RWPE2 (cell line): ENCODE data around the gene SSBP1.
A peak's percentile ranks its signal among the peaks of the same experiment; 100 is the strongest.
"Not testable (repeated sequence)": the region's sequence is repeated elsewhere in the genome, so short reads cannot be mapped to it uniquely, and the experiment has no call there.

Source experiments
- ATAC-seq: fragments of 200-7000 bp; cut with Tn5 transposase; 3 replicates; pipeline ENCODE4 v1.9.1; 2021; ENCODE audit warnings: low read depth
- DNase-seq: peaks from one replicate; pipeline ENCODE4 v3.0.0-alpha.2; 2020; ENCODE audit warnings: low spot score
- H3K27ac ChIP-seq: fragments of 450-650 bp; 2 replicates; pipeline ENCODE4 v1.5.1; 2017; ENCODE audit warnings: mild to moderate bottlenecking; ENCODE audit not compliant: poor library complexity, severe bottlenecking
- H3K27me3 ChIP-seq: fragments of 250-450 bp; sonication (Bioruptor Pico); 2 replicates; pipeline ENCODE4 v1.5.1; 2021; ENCODE audit warnings: mild to moderate bottlenecking, moderate library complexity; ENCODE audit not compliant: insufficient read depth, poor library complexity, severe bottlenecking
- H3K36me3 ChIP-seq: fragments of 250-450 bp; sonication (Bioruptor Pico); 2 replicates; pipeline ENCODE4 v1.5.1; 2020; ENCODE audit warnings: low read depth, mild to moderate bottlenecking, moderate library complexity
- H3K4me1 ChIP-seq: fragments of 250-450 bp; sonication (Bioruptor Pico); 2 replicates; pipeline ENCODE4 v1.5.1; 2021; ENCODE audit warnings: mild to moderate bottlenecking, moderate library complexity; ENCODE audit not compliant: insufficient read depth, poor library complexity, severe bottlenecking
- H3K4me3 ChIP-seq: fragments of 250-450 bp; sonication (Bioruptor Pico); 2 replicates; pipeline ENCODE4 v1.5.1; 2021; ENCODE audit warnings: mild to moderate bottlenecking, moderate library complexity; ENCODE audit not compliant: severe bottlenecking
- H3K9me3 ChIP-seq: fragments of 250-450 bp; sonication (Bioruptor Pico); 2 replicates; pipeline ENCODE4 v1.5.1; 2021; ENCODE audit warnings: mild to moderate bottlenecking, moderate library complexity; ENCODE audit not compliant: severe bottlenecking
- CTCF ChIP-seq: fragments of 450-650 bp; IDR thresholded peaks from one replicate; pipeline ENCODE4 v1.5.1; 2017; ENCODE audit warnings: mild to moderate bottlenecking, moderate library complexity; ENCODE audit not compliant: poor library complexity, severe bottlenecking

The SSBP1 gene

GRCh38 chr7:141754939-141755338, 16.8 kb downstream of the SSBP1 start:
- ATAC-seq = no peak

GRCh38 chr7:141763797-141764196, 25.6 kb downstream of the SSBP1 start, which contains the start of gene TAS2R3:
Gene TAS2R3 (plus strand): TSS chr7:141764097. CDS start chr7:141764159, 62 bp downstream.
- TF ChIP-seq CTCF = no peak
- no peaks in the 10 kb centered on the region for H3K27me3 ChIP-seq
- H3K36me3 ChIP-seq = peaks cover 7% of the 10 kb centered on the region

More at GRCh38 chr7:141754939-141755338, 16.8 kb downstream of the SSBP1 start:
- no peak for DNase-seq
- Histone ChIP-seq H3K9me3 (peaks cover 8% of the 10 kb centered on the region), H3K4me1 (no peaks in the 10 kb centered on the region), H3K4me3 (no peak overlapping the region), H3K27ac (no peak overlapping the region), H3K27me3 (no peaks in the 10 kb centered on the region), H3K36me3 (peaks cover 70% of the 10 kb centered on the region)
- peak; percentile 42 for TF ChIP-seq CTCF

GRCh38 chr7:141770083-141770583, 32.0 kb downstream of the SSBP1 start:
- ATAC-seq = not testable (repeated sequence)

More at GRCh38 chr7:141763797-141764196, 25.6 kb downstream of the SSBP1 start, which contains the start of gene TAS2R3:
- DNase-seq (no peak), ATAC-seq (no peak)
- Histone ChIP-seq H3K9me3 (no peaks in the 10 kb centered on the region), H3K27ac (no peak within 1 kb of the TSS), H3K4me1 (no peaks in the 10 kb centered on the region), H3K4me3 (no peak within 1 kb of the TSS)

GRCh38 chr7:141776374-141776773, 38.2 kb downstream of the SSBP1 start, which contains the start of gene TAS2R4:
Gene TAS2R4 (plus strand): TSS chr7:141776674. CDS start chr7:141778489, 1,815 bp downstream.
- H3K27ac ChIP-seq = no peak within 1 kb of the TSS
- no peak for ATAC-seq
- TF ChIP-seq CTCF = no peak
- no peaks in the 10 kb centered on the region for H3K27me3 ChIP-seq
- H3K36me3 ChIP-seq = peaks cover 4% of the 10 kb centered on the region; the same call in 1 of the 2 replicates
- no peaks in the 10 kb centered on the region for H3K4me1 ChIP-seq
- H3K4me3 ChIP-seq = no peak within 1 kb of the TSS
- no peaks in the 10 kb centered on the region for H3K9me3 ChIP-seq
- DNase-seq = no peak

More at GRCh38 chr7:141770083-141770583, 32.0 kb downstream of the SSBP1 start:
- DNase-seq, H3K27me3 ChIP-seq, H3K27ac ChIP-seq, H3K4me3 ChIP-seq, H3K4me1 ChIP-seq, H3K9me3 ChIP-seq, H3K36me3 ChIP-seq: not testable (repeated sequence)

- Histone ChIP-seq H3K27me3 (no peaks in the 10 kb centered on the region), H3K36me3 (no peaks in the 10 kb centered on the region; the same call in 1 of the 2 replicates), H3K4me3 (no peak overlapping the region), H3K9me3 (no peaks in the 10 kb centered on the region), H3K4me1 (no peaks in the 10 kb centered on the region), H3K27ac (no peak overlapping the region)
- ATAC-seq = peak; percentile 67; the same call in 1 of the 3 replicates
- TF ChIP-seq CTCF = peak; percentile 92
- DNase-seq = no peak
Measured at GRCh38 chr7:141785706-141786552, 47.8 kb downstream of the SSBP1 start.
